PC-3 (cell line): ENCODE measurements around the gene DPH3.

Source experiments
- CTCF ChIP-seq: fragments of 300-600 bp; sonication (generic); conservative IDR thresholded peaks from 2 replicates; pipeline ENCODE4 v1.5.1; 2017; ENCODE audit warnings: antibody characterized with exemption, low read depth, mild to moderate bottlenecking, low read length
- EZH2 ChIP-seq: fragments of 300-600 bp; sonication (generic); IDR thresholded peaks from one replicate; pipeline ENCODE4 v1.6.1; 2017; ENCODE audit warnings: antibody characterized with exemption, mild to moderate bottlenecking, low read length; ENCODE audit not compliant: unreplicated experiment
- EZH2phosphoT487 ChIP-seq: fragments of 300-600 bp; sonication (generic); IDR thresholded peaks from 2 replicates; pipeline ENCODE4 v1.6.1; 2018; ENCODE audit warnings: mild to moderate bottlenecking, antibody characterized with exemption, low read length, borderline replicate concordance

DNA sequence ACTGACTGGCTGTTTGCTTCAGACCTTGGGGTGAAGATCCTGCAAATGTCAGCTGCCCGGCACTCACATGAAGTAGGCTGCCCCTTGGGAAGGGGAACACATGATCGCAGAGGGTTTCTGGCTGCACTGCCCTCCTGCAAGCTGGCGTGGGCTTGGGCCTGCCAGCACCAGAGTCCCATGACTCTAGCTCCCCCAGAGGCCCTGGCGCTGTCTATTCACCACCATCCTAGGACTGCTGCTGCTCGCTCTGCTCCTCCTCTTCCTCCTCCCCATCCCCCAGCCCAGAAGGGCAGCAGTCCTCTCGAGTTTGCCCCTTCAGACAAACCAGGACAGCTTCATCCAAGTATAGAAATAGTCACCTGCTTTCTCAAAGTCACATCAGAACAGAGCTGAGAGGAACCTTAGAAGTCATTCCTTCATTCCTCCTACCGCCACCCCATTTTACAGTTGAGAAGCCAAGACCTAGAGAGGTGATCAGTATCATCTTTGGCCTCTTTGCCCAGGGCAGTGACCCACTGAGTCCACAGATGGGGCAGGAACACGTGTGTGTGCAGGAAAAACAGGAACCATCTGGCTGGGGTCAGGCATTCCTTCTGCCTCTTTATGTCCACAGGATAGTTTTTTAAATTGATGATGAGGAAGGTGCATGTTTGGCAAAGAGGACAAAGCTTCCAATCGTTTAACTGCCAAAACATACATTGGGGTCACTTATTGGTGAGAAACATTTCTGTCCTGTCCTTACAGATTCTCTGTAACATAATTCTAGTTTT, 13.2 kb downstream of the DPH3 start:
- TF ChIP-seq EZH2, result no peak
- no peak for TF ChIP-seq CTCF
- no peak for TF ChIP-seq EZH2phosphoT487
